ENCODE measurements around the gene SNX25. TPM values are rescaled to one million over a fixed set of nuclear protein-coding genes. Genes with fewer than 3 reads are reported as not detected.

Gene SNX25
- total RNA-seq, 2 donors from 2014 or later, result 21.4 to 26.0 TPM

GRCh38 chr4:185290656-185291055 lies 81.3 kb downstream of the SNX25 start:
- no peak overlapping the region for H3K4me3 ChIP-seq (ENCODE audit: low read length)
- no peaks in the 10 kb centered on the region for H3K27me3 Mint-ChIP-seq (ENCODE audit: insufficient read depth)
- H3K36me3 ChIP-seq (ENCODE audit: control insufficient read depth, insufficient read depth, low read length), result peaks cover 65% of the 10 kb centered on the region

GRCh38 chr4:185293202-185293601 lies 83.8 kb downstream of the SNX25 start:
- Mint-ChIP-seq H3K27me3 (ENCODE audit: insufficient read depth) (no peaks in the 10 kb centered on the region), H3K4me3 (no peak overlapping the region), H3K36me3 (ENCODE audit: low read depth) (peaks cover 35% of the 10 kb centered on the region), H3K9me3 (peaks cover 12% of the 10 kb centered on the region), H3K27ac (no peak overlapping the region), H3K4me1 (peaks cover 24% of the 10 kb centered on the region)
- H3K27me3 ChIP-seq (ENCODE audit: control insufficient read depth, insufficient read depth, low read length, poor library complexity, severe bottlenecking), result no peaks in the 10 kb centered on the region
- H3K9ac ChIP-seq (ENCODE audit: extremely low read depth, low read length, poor library complexity, severe bottlenecking), result no peak overlapping the region
- H3K27ac ChIP-seq (ENCODE audit: low read depth, low read length), result no peak overlapping the region
- peaks cover 12% of the 10 kb centered on the region for H3K9me3 ChIP-seq (ENCODE audit: control insufficient read depth, low read length)
- 83 to 100% methylated on average over 1 of the region's 1 CpG for WGBS, 2 experiments (ENCODE audit: insufficient coverage in 1 of 2, insufficient read length in 1 of 2)
- TF ChIP-seq, protein P1, sequence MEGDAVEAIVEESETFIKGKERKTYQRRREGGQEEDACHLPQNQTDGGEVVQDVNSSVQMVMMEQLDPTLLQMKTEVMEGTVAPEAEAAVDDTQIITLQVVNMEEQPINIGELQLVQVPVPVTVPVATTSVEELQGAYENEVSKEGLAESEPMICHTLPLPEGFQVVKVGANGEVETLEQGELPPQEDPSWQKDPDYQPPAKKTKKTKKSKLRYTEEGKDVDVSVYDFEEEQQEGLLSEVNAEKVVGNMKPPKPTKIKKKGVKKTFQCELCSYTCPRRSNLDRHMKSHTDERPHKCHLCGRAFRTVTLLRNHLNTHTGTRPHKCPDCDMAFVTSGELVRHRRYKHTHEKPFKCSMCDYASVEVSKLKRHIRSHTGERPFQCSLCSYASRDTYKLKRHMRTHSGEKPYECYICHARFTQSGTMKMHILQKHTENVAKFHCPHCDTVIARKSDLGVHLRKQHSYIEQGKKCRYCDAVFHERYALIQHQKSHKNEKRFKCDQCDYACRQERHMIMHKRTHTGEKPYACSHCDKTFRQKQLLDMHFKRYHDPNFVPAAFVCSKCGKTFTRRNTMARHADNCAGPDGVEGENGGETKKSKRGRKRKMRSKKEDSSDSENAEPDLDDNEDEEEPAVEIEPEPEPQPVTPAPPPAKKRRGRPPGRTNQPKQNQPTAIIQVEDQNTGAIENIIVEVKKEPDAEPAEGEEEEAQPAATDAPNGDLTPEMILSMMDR (conservative IDR thresholded peaks at IDR 0.05), result no peak
- peaks cover 78% of the 10 kb centered on the region for H3K36me3 ChIP-seq (ENCODE audit: control insufficient read depth, insufficient read depth, low read length)
- no peak for DNase-seq
- H3K4me1 ChIP-seq (ENCODE audit: control insufficient read depth, insufficient read depth, low read length), result peaks cover 8% of the 10 kb centered on the region
- no peak overlapping the region for H3K4me3 ChIP-seq (ENCODE audit: low read length)

More at GRCh38 chr4:185290656-185291055, 81.3 kb downstream of the SNX25 start:
- TF ChIP-seq, protein P1 (conservative IDR thresholded peaks at IDR 0.05), result no peak
- WGBS, 2 experiments (ENCODE audit: insufficient coverage in 1 of 2, insufficient read length in 1 of 2), result 67 to 72% methylated on average over 5 of the region's 5 CpGs
- peaks cover 12% of the 10 kb centered on the region for H3K9me3 ChIP-seq (ENCODE audit: control insufficient read depth, low read length)
- peaks cover 20% of the 10 kb centered on the region for H3K4me1 ChIP-seq (ENCODE audit: control insufficient read depth, insufficient read depth, low read length)
- H3K27ac ChIP-seq (ENCODE audit: low read depth, low read length), result no peak overlapping the region
- H3K4me1 Mint-ChIP-seq, result peaks cover 41% of the 10 kb centered on the region
- peaks cover 12% of the 10 kb centered on the region for H3K9me3 Mint-ChIP-seq
- H3K36me3 Mint-ChIP-seq (ENCODE audit: low read depth), result peaks cover 32% of the 10 kb centered on the region
- DNase-seq, result no peak
- H3K9ac ChIP-seq (ENCODE audit: extremely low read depth, low read length, poor library complexity, severe bottlenecking), result no peak overlapping the region
- H3K27me3 ChIP-seq (ENCODE audit: control insufficient read depth, insufficient read depth, low read length, poor library complexity, severe bottlenecking), result no peaks in the 10 kb centered on the region
- H3K27ac Mint-ChIP-seq, result no peak overlapping the region
- H3K4me3 Mint-ChIP-seq, result no peak overlapping the region

DNA sequence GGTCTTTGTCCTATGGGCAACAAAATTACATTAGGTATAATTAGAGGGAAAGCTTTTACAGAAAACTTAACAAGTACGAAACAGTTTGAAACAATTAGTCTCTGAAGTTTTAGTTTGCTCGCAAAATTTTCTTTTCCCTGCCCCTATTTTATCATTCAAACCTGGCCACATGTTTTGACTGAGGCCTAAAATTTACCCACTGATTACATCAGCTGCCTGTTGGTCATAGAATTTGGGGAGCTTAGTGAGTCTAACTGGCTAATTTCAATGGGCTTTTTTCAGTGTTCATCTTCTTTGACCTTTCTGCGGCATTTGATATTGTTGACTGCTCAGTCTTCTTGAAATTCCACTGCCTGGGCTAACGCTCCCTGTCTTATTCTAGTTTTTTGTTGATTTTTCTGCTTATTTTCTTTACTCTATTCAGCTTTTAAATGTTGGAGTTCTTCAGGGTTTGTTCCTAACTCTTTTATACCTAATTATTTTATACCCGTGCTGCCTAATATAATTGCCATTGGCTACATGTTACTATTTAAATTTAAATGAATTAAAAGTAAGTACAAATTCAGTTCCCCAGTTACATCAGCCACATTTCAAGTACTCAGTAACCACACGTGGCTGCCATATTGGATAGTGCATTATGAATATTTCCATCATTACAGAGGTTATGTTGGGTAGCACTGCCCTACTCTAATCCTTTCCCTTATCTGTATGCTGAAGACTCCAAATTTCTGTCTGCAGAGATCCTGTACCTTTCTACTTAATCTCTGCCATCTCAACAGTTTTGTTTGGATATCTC lies 87.5 kb downstream of the SNX25 start:
- no peaks in the 10 kb centered on the region for H3K27me3 Mint-ChIP-seq (ENCODE audit: insufficient read depth)
- H3K36me3 ChIP-seq (ENCODE audit: control insufficient read depth, insufficient read depth, low read length), result peaks cover 45% of the 10 kb centered on the region
- H3K36me3 Mint-ChIP-seq (ENCODE audit: low read depth), result peaks cover 34% of the 10 kb centered on the region
- no peaks in the 10 kb centered on the region for H3K27me3 ChIP-seq (ENCODE audit: control insufficient read depth, insufficient read depth, low read length, poor library complexity, severe bottlenecking)
- TF ChIP-seq, protein P1 (conservative IDR thresholded peaks at IDR 0.05), result no peak
- no peak overlapping the region for H3K27ac Mint-ChIP-seq
- H3K4me3 Mint-ChIP-seq, result no peak overlapping the region
- no peak overlapping the region for H3K9ac ChIP-seq (ENCODE audit: extremely low read depth, low read length, poor library complexity, severe bottlenecking)
- no peak for DNase-seq
- H3K4me3 ChIP-seq (ENCODE audit: low read length), result no peak overlapping the region
- H3K9me3 Mint-ChIP-seq, result peaks cover 12% of the 10 kb centered on the region
- 87 to 100% methylated on average over 1 to 5 of the region's 6 CpGs for WGBS, 2 experiments (ENCODE audit: insufficient coverage in 1 of 2, insufficient read length in 1 of 2)
- no peaks in the 10 kb centered on the region for H3K4me1 ChIP-seq (ENCODE audit: control insufficient read depth, insufficient read depth, low read length)
- peaks cover 7% of the 10 kb centered on the region for H3K4me1 Mint-ChIP-seq
- peaks cover 12% of the 10 kb centered on the region for H3K9me3 ChIP-seq (ENCODE audit: control insufficient read depth, low read length)
- H3K27ac ChIP-seq (ENCODE audit: low read depth, low read length), result no peak overlapping the region
